Suprapubic skin (tissue), 4 donors: ENCODE data around the gene VSTM2B.

Experiments used
- EP300 ChIP-seq: sonication (generic); formaldehyde crosslinking; IDR thresholded peaks from one replicate; pipeline ENCODE4 v1.6.1; 2017; ENCODE audit warnings: antibody characterized with exemption
- POLR2A ChIP-seq, 2 donors: fragments of 450-650 bp; IDR thresholded peaks; one replicate each; pipeline ENCODE4 v1.6.1; 2017; ENCODE audit warnings: antibody characterized with exemption in 2 of 2, mild to moderate bottlenecking in 2 of 2, moderate library complexity in 2 of 2
- POLR2AphosphoS5 ChIP-seq, 3 donors: sonication (generic); formaldehyde crosslinking; IDR thresholded peaks; one replicate each; pipeline ENCODE4 v1.6.1; 2017; ENCODE audit warnings: antibody characterized with exemption in 3 of 3
- TF ChIP-seq, protein P1 (sequence below), 2 donors: fragments of 200-600 bp in 1 of 2; fragments of 450-650 bp in 1 of 2; sonication (generic) in 1 of 2; IDR thresholded peaks; one replicate each; pipeline ENCODE4 v1.5.1; 2016 to 2019; ENCODE audit warnings: antibody characterized with exemption in 2 of 2, mild to moderate bottlenecking in 1 of 2, moderate library complexity in 1 of 2

DNA sequence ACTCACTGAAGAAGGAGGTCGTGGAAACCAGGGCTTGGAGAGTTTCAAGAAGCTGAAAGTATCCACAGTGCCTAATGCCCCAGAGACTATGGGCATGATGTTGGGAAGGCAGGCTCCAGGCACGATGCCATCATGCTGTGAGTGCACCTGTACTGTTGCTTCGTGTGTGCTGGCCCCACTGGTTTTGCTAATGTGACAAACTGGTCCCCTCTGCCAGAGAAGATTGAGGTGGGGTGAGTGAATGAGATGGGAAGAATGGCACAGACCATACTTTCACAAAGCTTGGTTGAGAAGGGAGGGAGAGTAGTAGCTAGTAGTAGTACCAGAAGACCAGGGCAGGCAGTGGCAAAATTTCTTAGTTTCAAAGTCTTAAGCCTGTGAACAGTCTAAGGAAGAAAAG lies 61.3 kb downstream of the VSTM2B start:
- no peak for TF ChIP-seq POLR2AphosphoS5 (IDR thresholded peaks at IDR 0.05)
- TF ChIP-seq, protein P1, sequence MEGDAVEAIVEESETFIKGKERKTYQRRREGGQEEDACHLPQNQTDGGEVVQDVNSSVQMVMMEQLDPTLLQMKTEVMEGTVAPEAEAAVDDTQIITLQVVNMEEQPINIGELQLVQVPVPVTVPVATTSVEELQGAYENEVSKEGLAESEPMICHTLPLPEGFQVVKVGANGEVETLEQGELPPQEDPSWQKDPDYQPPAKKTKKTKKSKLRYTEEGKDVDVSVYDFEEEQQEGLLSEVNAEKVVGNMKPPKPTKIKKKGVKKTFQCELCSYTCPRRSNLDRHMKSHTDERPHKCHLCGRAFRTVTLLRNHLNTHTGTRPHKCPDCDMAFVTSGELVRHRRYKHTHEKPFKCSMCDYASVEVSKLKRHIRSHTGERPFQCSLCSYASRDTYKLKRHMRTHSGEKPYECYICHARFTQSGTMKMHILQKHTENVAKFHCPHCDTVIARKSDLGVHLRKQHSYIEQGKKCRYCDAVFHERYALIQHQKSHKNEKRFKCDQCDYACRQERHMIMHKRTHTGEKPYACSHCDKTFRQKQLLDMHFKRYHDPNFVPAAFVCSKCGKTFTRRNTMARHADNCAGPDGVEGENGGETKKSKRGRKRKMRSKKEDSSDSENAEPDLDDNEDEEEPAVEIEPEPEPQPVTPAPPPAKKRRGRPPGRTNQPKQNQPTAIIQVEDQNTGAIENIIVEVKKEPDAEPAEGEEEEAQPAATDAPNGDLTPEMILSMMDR (IDR thresholded peaks at IDR 0.05) = no peak
- TF ChIP-seq POLR2A (IDR thresholded peaks at IDR 0.05) = no peak
- TF ChIP-seq EP300 = no peak
